MG63 (cell line): Measurements from ENCODE around the gene JAK2. TPM values are rescaled to one million over a fixed set of nuclear protein-coding genes. Genes with fewer than 3 reads are reported as not detected.
A peak's percentile ranks its signal among the peaks of the same experiment; 100 is the strongest.

ENCODE experiments used
- DNase-seq: peaks from one replicate; pipeline ENCODE4 v3.0.0-alpha.2; 2020
- H3K27me3 ChIP-seq: fragments of 250-450 bp; sonication (Bioruptor Pico); 2 replicates; pipeline ENCODE4 v1.5.1; 2020; ENCODE audit warnings: mild to moderate bottlenecking, moderate library complexity
- H3K36me3 ChIP-seq: fragments of 250-450 bp; sonication (Bioruptor Pico); 2 replicates; pipeline ENCODE4 v1.5.1; 2020; ENCODE audit warnings: mild to moderate bottlenecking, moderate library complexity
- H3K4me3 ChIP-seq: fragments of 250-450 bp; sonication (Bioruptor Pico); 2 replicates; pipeline ENCODE4 v1.5.1; 2020; ENCODE audit warnings: mild to moderate bottlenecking, moderate library complexity
- H3K9me3 ChIP-seq: fragments of 250-450 bp; sonication (Bioruptor Pico); 2 replicates; pipeline ENCODE4 v1.5.1; 2020; ENCODE audit warnings: mild to moderate bottlenecking, moderate library complexity
- total RNA-seq: library from RNA; depleted of rRNA; stranded (reverse); fragments of >200 nt; shearing (Covaris generic); gene quantifications from 2 replicates; pipeline ENCODE4 v1.2.3, GENCODE V29; 2014; ENCODE audit warnings: low replicate concordance

JAK2 gene
- total RNA-seq, 1 experiment from 2014 or later, result 4.2 TPM

- no peak overlapping the region for H3K4me3 ChIP-seq
- H3K27me3 ChIP-seq, result no peaks in the 10 kb centered on the region
- no peak for DNase-seq
- no peaks in the 10 kb centered on the region for H3K36me3 ChIP-seq
- no peaks in the 10 kb centered on the region for H3K9me3 ChIP-seq
Observed at GRCh38 chr9:4970970-4971641, 14.0 kb upstream of the JAK2 start.

DNA sequence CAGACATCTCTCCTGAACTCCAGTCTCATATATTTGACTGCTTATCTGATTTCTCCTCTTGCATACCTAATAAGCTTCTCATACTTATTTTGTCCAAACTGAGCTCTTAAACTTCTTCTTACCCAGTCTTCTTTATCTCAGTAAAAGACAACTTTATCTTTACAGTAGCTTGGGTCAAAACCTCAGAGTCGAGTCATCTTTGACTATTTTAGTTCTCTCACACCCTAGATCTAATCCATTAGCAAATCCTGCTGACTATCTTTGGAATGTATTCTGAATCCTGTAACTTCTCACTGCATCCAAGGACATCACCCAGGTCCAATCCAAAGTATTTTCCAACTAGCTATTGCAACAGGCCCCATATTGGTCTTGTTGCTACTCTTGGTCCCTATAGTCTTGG, 11.8 kb upstream of the JAK2 start:
- no peak for DNase-seq
- Histone ChIP-seq H3K9me3 (no peaks in the 10 kb centered on the region), H3K4me3 (no peak overlapping the region), H3K27me3 (no peaks in the 10 kb centered on the region), H3K36me3 (no peaks in the 10 kb centered on the region)

- no peaks in the 10 kb centered on the region for H3K27me3 ChIP-seq
- no peaks in the 10 kb centered on the region for H3K9me3 ChIP-seq
- H3K4me3 ChIP-seq, result no peak overlapping the region
- no peak for DNase-seq
- H3K36me3 ChIP-seq, result no peaks in the 10 kb centered on the region
Observed at GRCh38 chr9:4973902-4974301, 11.2 kb upstream of the JAK2 start.

DNA sequence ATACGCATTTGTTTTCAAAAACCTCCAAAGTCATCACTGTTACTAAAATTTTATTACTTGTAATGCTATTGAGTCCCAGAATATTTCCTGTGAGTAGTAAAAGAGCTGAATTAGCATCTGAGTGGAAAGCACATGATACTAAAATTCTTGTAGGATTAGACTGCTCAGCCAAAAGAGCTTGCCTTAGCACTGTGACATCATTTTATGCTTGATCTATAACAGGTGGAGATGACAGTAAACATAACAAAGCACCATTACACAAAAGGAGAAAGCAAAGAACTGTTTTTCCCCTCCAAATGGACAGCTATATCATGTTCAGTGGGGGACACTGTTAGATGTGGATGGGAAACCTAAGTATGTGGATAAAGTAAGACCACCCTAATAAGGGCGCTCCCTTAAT, 5.8 kb upstream of the JAK2 start:
- Histone ChIP-seq H3K36me3 (no peaks in the 10 kb centered on the region), H3K27me3 (no peaks in the 10 kb centered on the region), H3K9me3 (no peaks in the 10 kb centered on the region), H3K4me3 (no peak overlapping the region)
- no peak for DNase-seq

- Histone ChIP-seq H3K27me3 (no peaks in the 10 kb centered on the region), H3K4me3 (no peak overlapping the region), H3K9me3 (no peaks in the 10 kb centered on the region), H3K36me3 (no peaks in the 10 kb centered on the region)
- DNase-seq, result no peak
Observed at GRCh38 chr9:4980086-4980727, 4.9 kb upstream of the JAK2 start.

DNA sequence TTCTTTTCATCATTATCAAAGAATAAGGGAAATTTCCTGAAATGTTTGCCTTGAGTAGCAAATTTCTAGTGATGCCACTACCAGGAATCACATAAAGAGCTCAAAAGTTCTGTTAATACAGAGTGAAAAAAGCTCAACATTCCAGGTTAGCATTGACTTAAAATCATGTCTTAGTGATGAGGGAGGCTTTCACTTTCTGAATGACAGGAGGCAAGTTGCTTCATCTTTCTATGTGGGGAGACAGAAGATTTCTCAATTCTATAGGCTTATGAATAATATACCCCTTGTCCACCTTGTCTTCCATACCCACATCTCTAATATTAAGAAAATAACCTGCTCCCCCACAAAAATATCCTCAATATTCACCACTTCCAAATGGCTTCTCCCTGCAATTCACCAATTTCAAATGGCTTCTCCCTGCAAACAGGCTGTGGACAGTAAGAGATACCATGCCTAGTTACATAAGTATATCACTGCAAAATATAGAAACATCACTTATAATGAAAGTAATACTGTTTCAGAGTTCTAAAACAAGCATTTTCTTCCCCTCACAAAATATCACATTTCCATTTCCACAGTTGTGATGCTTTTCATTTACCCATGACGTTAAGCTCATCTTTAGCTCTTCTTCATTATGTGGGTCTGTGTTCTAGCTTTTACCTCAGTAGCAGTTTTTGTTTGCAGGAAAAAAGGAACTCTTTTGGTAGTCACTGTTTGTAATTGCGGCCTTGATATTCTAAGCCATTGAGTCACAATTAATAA, 2.2 kb upstream of the JAK2 start:
- Histone ChIP-seq H3K36me3 (no peaks in the 10 kb centered on the region), H3K9me3 (no peaks in the 10 kb centered on the region), H3K27me3 (no peaks in the 10 kb centered on the region), H3K4me3 (no peak overlapping the region)
- no peak for DNase-seq

GRCh38 chr9:4983601-4984165, 1.4 kb upstream of the JAK2 start:
- Histone ChIP-seq H3K27me3 (no peaks in the 10 kb centered on the region), H3K9me3 (no peaks in the 10 kb centered on the region), H3K36me3 (no peaks in the 10 kb centered on the region), H3K4me3 (peak overlapping the region; percentile 59)
- DNase-seq, result no peak

DNA sequence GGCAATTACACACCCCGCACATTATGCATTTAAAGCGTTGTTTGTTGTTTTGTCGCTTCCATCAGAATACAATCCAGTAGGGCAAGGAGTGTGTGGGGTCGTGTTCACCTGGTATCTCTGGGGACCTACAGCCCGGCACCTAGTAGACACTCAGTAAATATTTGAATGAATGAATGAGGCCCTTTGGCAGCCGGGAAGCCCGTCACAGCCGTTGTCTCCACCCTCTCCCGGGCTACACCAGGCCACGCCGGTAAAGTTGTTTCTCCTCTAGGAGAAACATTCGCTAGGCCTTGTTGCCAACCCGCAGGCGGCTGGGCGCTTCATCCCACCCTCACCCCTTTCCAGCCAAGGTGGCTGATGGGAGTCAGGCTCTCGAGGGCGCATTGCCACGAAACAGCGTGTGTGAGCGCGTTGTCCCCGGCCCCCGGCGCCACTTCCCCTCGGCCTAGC, 876 bp upstream of the JAK2 start:
- DNase-seq, result no peak
- Histone ChIP-seq H3K4me3 (peak overlapping the region; percentile 59), H3K9me3 (no peaks in the 10 kb centered on the region), H3K27me3 (no peaks in the 10 kb centered on the region), H3K36me3 (no peaks in the 10 kb centered on the region)

DNA sequence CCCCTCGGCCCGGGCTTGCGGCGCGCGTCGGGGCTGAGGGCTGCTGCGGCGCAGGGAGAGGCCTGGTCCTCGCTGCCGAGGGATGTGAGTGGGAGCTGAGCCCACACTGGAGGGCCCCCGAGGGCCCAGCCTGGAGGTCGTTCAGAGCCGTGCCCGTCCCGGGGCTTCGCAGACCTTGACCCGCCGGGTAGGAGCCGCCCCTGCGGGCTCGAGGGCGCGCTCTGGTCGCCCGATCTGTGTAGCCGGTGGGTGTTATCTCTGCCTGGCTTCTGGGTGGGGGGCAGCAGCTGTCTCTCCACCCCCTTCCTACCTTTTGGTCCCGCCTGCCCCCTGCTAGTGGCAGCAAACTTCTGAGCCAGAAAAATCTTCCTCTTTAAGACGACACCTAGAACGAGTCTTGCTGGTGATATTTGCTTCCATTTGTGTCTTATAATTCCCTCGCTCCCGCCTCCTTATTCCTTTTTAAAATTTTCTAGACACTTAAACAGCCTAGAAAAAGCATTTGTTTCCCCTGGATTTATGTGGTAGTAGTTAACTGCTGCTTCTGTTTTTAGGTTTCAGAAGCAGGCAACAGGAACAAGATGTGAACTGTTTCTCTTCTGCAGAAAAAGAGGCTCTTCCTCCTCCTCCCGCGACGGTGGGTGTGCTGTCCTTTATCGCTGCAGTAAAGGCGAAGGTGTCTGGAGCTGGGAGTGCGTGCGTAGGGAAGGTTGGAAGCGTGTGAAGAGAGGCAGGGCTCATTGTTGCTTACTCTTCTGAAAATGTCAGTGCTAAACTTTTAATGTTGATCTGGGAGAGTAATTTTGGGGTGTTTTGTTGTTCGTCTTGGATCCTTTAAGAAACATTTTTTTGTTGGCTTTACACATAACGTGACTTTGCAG, 554 bp downstream of the JAK2 start:
- Histone ChIP-seq H3K4me3 (peak overlapping the region; percentile 59), H3K9me3 (no peaks in the 10 kb centered on the region), H3K36me3 (no peaks in the 10 kb centered on the region), H3K27me3 (no peaks in the 10 kb centered on the region)
- peak; percentile 15 for DNase-seq

GRCh38 chr9:4986296-4986695, 1.2 kb downstream of the JAK2 start:
- peak overlapping the region; percentile 59 for H3K4me3 ChIP-seq
- no peak for DNase-seq
- no peaks in the 10 kb centered on the region for H3K36me3 ChIP-seq
- no peaks in the 10 kb centered on the region for H3K9me3 ChIP-seq
- no peaks in the 10 kb centered on the region for H3K27me3 ChIP-seq

DNA sequence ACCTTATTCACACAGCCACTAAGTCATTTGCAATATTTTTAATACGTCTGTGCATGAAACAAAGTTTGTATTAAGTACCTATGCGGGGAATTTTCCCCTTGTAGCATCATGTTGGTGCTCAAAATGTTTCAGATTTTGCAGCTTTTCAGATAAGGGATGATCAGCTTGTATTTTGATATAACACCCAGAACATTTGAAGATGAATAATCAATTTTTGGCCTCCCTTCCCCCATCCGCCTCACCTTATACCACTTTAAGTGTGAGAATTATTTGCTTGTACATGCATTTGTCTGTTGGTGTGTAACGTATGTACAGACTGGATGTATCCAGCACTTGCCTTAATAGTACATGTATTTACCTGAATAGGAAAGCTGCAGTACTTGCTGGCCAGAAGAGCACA, 1.7 kb downstream of the JAK2 start:
- Histone ChIP-seq H3K36me3 (no peaks in the 10 kb centered on the region), H3K27me3 (no peaks in the 10 kb centered on the region), H3K9me3 (no peaks in the 10 kb centered on the region), H3K4me3 (peak overlapping the region; percentile 59)
- DNase-seq, result no peak

GRCh38 chr9:4987961-4988421, 2.9 kb downstream of the JAK2 start:
- Histone ChIP-seq H3K9me3 (no peaks in the 10 kb centered on the region), H3K36me3 (no peaks in the 10 kb centered on the region), H3K4me3 (no peak overlapping the region), H3K27me3 (no peaks in the 10 kb centered on the region)
- no peak for DNase-seq

GRCh38 chr9:4992872-4993271, 7.8 kb downstream of the JAK2 start:
- H3K4me3 ChIP-seq, result no peak overlapping the region
- no peaks in the 10 kb centered on the region for H3K9me3 ChIP-seq
- H3K36me3 ChIP-seq, result no peaks in the 10 kb centered on the region
- H3K27me3 ChIP-seq, result no peaks in the 10 kb centered on the region
- DNase-seq, result no peak

DNA sequence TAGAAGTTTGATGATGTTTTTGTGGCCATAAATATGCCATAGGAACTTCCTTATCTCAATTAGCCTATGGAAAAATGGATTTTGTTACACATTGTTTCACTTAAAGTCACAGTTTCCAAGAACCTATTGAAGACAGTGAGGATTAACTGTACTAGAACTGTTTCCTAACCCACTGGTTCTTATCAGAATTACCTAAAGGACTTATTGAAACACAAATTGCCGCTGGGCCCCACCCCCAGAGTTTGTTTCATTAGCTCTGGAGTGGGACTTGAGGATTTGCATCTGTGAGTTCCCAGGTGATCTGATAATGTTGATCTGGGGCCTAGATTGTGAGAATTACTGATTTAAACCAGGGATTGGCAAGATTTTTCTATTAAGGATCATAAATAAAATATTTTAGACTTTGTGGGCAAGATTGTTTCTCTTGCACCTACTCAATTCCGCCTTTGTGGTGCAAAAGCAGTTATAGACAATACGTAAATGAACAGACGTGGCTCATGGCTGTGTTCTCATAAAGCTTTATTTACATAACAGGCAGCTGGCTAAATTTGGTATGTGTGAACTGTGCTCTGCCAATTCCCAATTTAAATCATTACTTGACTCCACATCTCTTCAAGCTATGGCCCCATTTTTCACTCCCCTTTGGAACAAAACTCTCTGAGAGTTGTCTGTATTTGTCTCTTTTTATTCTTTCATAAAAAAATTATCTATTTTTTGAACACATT, 9.3 kb downstream of the JAK2 start:
- Histone ChIP-seq H3K27me3 (no peaks in the 10 kb centered on the region), H3K9me3 (no peaks in the 10 kb centered on the region), H3K4me3 (no peak overlapping the region), H3K36me3 (no peaks in the 10 kb centered on the region)
- no peak for DNase-seq

DNA sequence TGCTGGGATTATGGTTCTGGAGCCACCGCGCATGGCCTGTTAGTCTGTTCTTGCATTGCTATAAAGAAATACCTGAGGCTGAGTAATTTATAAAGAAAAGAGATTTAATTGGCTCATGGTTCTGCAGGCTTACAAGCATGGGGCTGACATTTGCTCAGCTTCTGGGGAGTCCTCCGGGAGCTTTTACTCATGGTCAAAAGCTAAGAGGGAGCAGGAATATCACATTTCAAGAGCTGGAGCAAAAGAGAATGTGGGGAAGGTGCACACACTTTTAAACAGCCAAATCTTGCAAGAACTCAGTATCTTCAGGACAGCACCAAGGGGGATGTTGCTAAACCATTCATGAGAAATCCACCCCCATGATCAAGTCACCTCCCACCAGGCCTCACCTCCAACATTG, 12.1 kb downstream of the JAK2 start:
- Histone ChIP-seq H3K9me3 (no peaks in the 10 kb centered on the region), H3K36me3 (no peaks in the 10 kb centered on the region), H3K27me3 (no peaks in the 10 kb centered on the region), H3K4me3 (no peak overlapping the region)
- DNase-seq, result no peak

DNA sequence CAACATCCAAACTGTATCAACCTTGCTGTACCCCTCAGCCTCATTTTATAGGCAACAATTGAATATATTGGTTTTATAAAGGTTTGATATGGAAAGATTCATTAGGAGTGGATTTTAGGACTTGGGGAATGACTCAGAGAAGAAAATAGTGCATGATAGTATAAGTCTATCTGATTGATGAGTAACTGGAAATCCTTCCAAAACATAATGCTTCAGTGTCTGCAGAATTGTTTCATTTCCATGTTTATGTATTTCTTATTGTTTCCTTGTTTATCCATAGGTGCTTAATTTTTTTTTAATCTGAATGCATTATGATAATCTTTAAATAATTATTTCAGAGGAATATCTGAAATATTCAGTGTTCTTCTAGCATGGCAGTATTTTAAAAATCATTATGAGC, 12.6 kb downstream of the JAK2 start:
- Histone ChIP-seq H3K9me3 (no peaks in the 10 kb centered on the region), H3K4me3 (no peak overlapping the region), H3K36me3 (no peaks in the 10 kb centered on the region), H3K27me3 (no peaks in the 10 kb centered on the region)
- no peak for DNase-seq
